Memory B cell (primary cell): ENCODE results near the gene PLCL1.

Experiments
- ATAC-seq: fragments of 150-1000 bp; cut with Tn5 transposase; 2 replicates; pipeline ENCODE4 v1.10.0; 2021; ENCODE audit warnings: low read depth, mild to moderate bottlenecking, moderate library complexity
- DNase-seq, 2 donors: peaks; one replicate each; pipeline ENCODE4 v3.0.0; 2022; ENCODE audit warnings: low spot score in 2 of 2
- H3K27ac Mint-ChIP-seq: one replicate; pipeline ENCODE4 v1.8.0; 2022; ENCODE audit warnings: mild to moderate bottlenecking, moderate library complexity, mixed read lengths
- H3K27me3 Mint-ChIP-seq: one replicate; pipeline ENCODE4 v1.8.0; 2022; ENCODE audit warnings: mixed read lengths
- H3K36me3 Mint-ChIP-seq: one replicate; pipeline ENCODE4 v1.8.0; 2022; ENCODE audit warnings: mild to moderate bottlenecking, mixed read lengths
- H3K4me1 Mint-ChIP-seq: one replicate; pipeline ENCODE4 v1.8.0; 2022; ENCODE audit warnings: mixed read lengths
- H3K4me3 Mint-ChIP-seq: one replicate; pipeline ENCODE4 v1.8.0; 2022; ENCODE audit warnings: mild to moderate bottlenecking, moderate library complexity, mixed read lengths
- H3K9me3 Mint-ChIP-seq: one replicate; pipeline ENCODE4 v1.8.0; 2022; ENCODE audit warnings: mixed read lengths

The PLCL1 gene

GRCh38 chr2:198102856-198103255, 298.5 kb downstream of the PLCL1 start:
- Mint-ChIP-seq H3K36me3 (no peaks in the 10 kb centered on the region), H3K9me3 (peaks cover 4% of the 10 kb centered on the region)
- DNase-seq: no peak

GRCh38 chr2:198106621-198107385, 302.4 kb downstream of the PLCL1 start:
- Mint-ChIP-seq H3K27me3 (peaks cover 2% of the 10 kb centered on the region), H3K27ac (no peak overlapping the region), H3K9me3 (peaks cover 4% of the 10 kb centered on the region), H3K36me3 (no peaks in the 10 kb centered on the region), H3K4me1 (no peaks in the 10 kb centered on the region), H3K4me3 (no peak overlapping the region)
- ATAC-seq (no peak), DNase-seq (no peak)

More at GRCh38 chr2:198102856-198103255, 298.5 kb downstream of the PLCL1 start:
- Mint-ChIP-seq H3K4me3 (no peak overlapping the region), H3K27me3 (peaks cover 2% of the 10 kb centered on the region), H3K27ac (no peak overlapping the region), H3K4me1 (no peaks in the 10 kb centered on the region)
- no peak for ATAC-seq

GRCh38 chr2:198113316-198113715, 308.9 kb downstream of the PLCL1 start:
- H3K36me3 Mint-ChIP-seq: no peaks in the 10 kb centered on the region
- H3K27me3 Mint-ChIP-seq: no peaks in the 10 kb centered on the region
- DNase-seq: no peak
- no peak overlapping the region for H3K27ac Mint-ChIP-seq
- H3K4me3 Mint-ChIP-seq: no peak overlapping the region
- no peaks in the 10 kb centered on the region for H3K9me3 Mint-ChIP-seq
- H3K4me1 Mint-ChIP-seq: no peaks in the 10 kb centered on the region
- no peak for ATAC-seq

- no peak overlapping the region for H3K4me3 Mint-ChIP-seq
- ATAC-seq (no peak), DNase-seq (no peak)
- no peaks in the 10 kb centered on the region for H3K36me3 Mint-ChIP-seq
- no peaks in the 10 kb centered on the region for H3K9me3 Mint-ChIP-seq
- no peaks in the 10 kb centered on the region for H3K27me3 Mint-ChIP-seq
- no peak overlapping the region for H3K27ac Mint-ChIP-seq
- no peaks in the 10 kb centered on the region for H3K4me1 Mint-ChIP-seq
Measured at GRCh38 chr2:198114064-198114463, 309.7 kb downstream of the PLCL1 start.

- Mint-ChIP-seq H3K27ac (no peak overlapping the region), H3K9me3 (peaks cover 1% of the 10 kb centered on the region), H3K4me3 (no peak overlapping the region), H3K27me3 (no peaks in the 10 kb centered on the region), H3K36me3 (no peaks in the 10 kb centered on the region), H3K4me1 (no peaks in the 10 kb centered on the region)
- no peak for DNase-seq
- ATAC-seq: no peak
Measured at GRCh38 chr2:198115201-198115600, 310.8 kb downstream of the PLCL1 start.

- Mint-ChIP-seq H3K36me3 (no peaks in the 10 kb centered on the region), H3K9me3 (peaks cover 1% of the 10 kb centered on the region), H3K27me3 (no peaks in the 10 kb centered on the region), H3K27ac (no peak overlapping the region), H3K4me1 (no peaks in the 10 kb centered on the region), H3K4me3 (no peak overlapping the region)
- ATAC-seq (no peak), DNase-seq (no peak)
Measured at GRCh38 chr2:198116756-198117155, 312.4 kb downstream of the PLCL1 start.

- Mint-ChIP-seq H3K27me3 (no peaks in the 10 kb centered on the region), H3K9me3 (peaks cover 1% of the 10 kb centered on the region), H3K36me3 (no peaks in the 10 kb centered on the region), H3K4me3 (no peak overlapping the region), H3K27ac (no peak overlapping the region), H3K4me1 (no peaks in the 10 kb centered on the region)
- no peak for DNase-seq
- no peak for ATAC-seq
Measured at GRCh38 chr2:198117406-198118041, 313.1 kb downstream of the PLCL1 start.

- Mint-ChIP-seq H3K36me3 (no peaks in the 10 kb centered on the region), H3K27ac (no peak overlapping the region), H3K27me3 (peaks cover 9% of the 10 kb centered on the region), H3K9me3 (no peaks in the 10 kb centered on the region), H3K4me3 (no peak overlapping the region), H3K4me1 (no peaks in the 10 kb centered on the region)
- ATAC-seq (no peak), DNase-seq (no peak)
Measured at GRCh38 chr2:198127627-198128026, 323.2 kb downstream of the PLCL1 start.

GRCh38 chr2:198129609-198130008, 325.2 kb downstream of the PLCL1 start:
- Mint-ChIP-seq H3K27ac (no peak overlapping the region), H3K27me3 (peaks cover 9% of the 10 kb centered on the region), H3K9me3 (no peaks in the 10 kb centered on the region), H3K36me3 (no peaks in the 10 kb centered on the region), H3K4me3 (no peak overlapping the region), H3K4me1 (no peaks in the 10 kb centered on the region)
- DNase-seq (no peak), ATAC-seq (no peak)

GRCh38 chr2:198134293-198134955, 330.0 kb downstream of the PLCL1 start:
- DNase-seq: no peak
- no peak for ATAC-seq
- H3K36me3 Mint-ChIP-seq: no peaks in the 10 kb centered on the region

GRCh38 chr2:198135481-198135934, 331.1 kb downstream of the PLCL1 start:
- Mint-ChIP-seq H3K9me3 (no peaks in the 10 kb centered on the region), H3K4me1 (no peaks in the 10 kb centered on the region), H3K27ac (no peak overlapping the region), H3K27me3 (peaks cover 6% of the 10 kb centered on the region), H3K4me3 (no peak overlapping the region), H3K36me3 (no peaks in the 10 kb centered on the region)
- DNase-seq: no peak
- no peak for ATAC-seq

More at GRCh38 chr2:198134293-198134955, 330.0 kb downstream of the PLCL1 start:
- peaks cover 9% of the 10 kb centered on the region for H3K27me3 Mint-ChIP-seq
- H3K4me3 Mint-ChIP-seq: no peak overlapping the region
- no peak overlapping the region for H3K27ac Mint-ChIP-seq
- no peaks in the 10 kb centered on the region for H3K9me3 Mint-ChIP-seq
- H3K4me1 Mint-ChIP-seq: no peaks in the 10 kb centered on the region

- H3K27ac Mint-ChIP-seq: no peak overlapping the region
- DNase-seq (no peak), ATAC-seq (no peak)
- H3K36me3 Mint-ChIP-seq: no peaks in the 10 kb centered on the region
- H3K4me1 Mint-ChIP-seq: no peaks in the 10 kb centered on the region
- H3K27me3 Mint-ChIP-seq: peaks cover under 1% of the 10 kb centered on the region
- H3K9me3 Mint-ChIP-seq: no peaks in the 10 kb centered on the region
- H3K4me3 Mint-ChIP-seq: no peak overlapping the region
Measured at GRCh38 chr2:198136142-198136541, 331.7 kb downstream of the PLCL1 start.

- ATAC-seq: no peak
- Mint-ChIP-seq H3K4me1 (no peaks in the 10 kb centered on the region), H3K36me3 (no peaks in the 10 kb centered on the region), H3K9me3 (no peaks in the 10 kb centered on the region), H3K4me3 (no peak overlapping the region), H3K27me3 (no peaks in the 10 kb centered on the region), H3K27ac (no peak overlapping the region)
- no peak for DNase-seq
Measured at GRCh38 chr2:198137733-198138132, 333.3 kb downstream of the PLCL1 start.

GRCh38 chr2:198141726-198142125, 337.3 kb downstream of the PLCL1 start:
- Mint-ChIP-seq H3K9me3 (no peaks in the 10 kb centered on the region), H3K27me3 (no peaks in the 10 kb centered on the region), H3K27ac (no peak overlapping the region), H3K36me3 (no peaks in the 10 kb centered on the region), H3K4me3 (no peak overlapping the region), H3K4me1 (no peaks in the 10 kb centered on the region)
- no peak for DNase-seq
- no peak for ATAC-seq
